ENCODE data around the gene ZFP30.

GRCh38 chr19:37655689-37656371 lies 565 bp upstream of the ZFP30 start:
- TF ChIP-seq CTCF (IDR thresholded peaks at IDR 0.05) (no peak), POLR2A (IDR thresholded peaks at IDR 0.05) (no peak)

All from stomach (tissue), 4 donors.